ENCODE results near the gene CHST2.

Gene CHST2

GRCh38 chr3:143127801-143128200 lies 8.2 kb downstream of the CHST2 start:
- Histone ChIP-seq H3K9me3 (ENCODE audit: low read length) (no peaks in the 10 kb centered on the region), H2AFZ (ENCODE audit: low read depth, low read length) (no peak overlapping the region), H3K4me3 (ENCODE audit: low read length) (no peak overlapping the region), H3K4me1 (ENCODE audit: insufficient read depth, low read length) (peaks cover 25% of the 10 kb centered on the region), H3K27me3 (ENCODE audit: insufficient read depth, low read length) (no peaks in the 10 kb centered on the region), H3K36me3 (ENCODE audit: insufficient read depth, low read length) (no peaks in the 10 kb centered on the region)

- H3K36me3 ChIP-seq (ENCODE audit: insufficient read depth, low read length) = no peaks in the 10 kb centered on the region
- peaks cover 23% of the 10 kb centered on the region for H3K4me1 ChIP-seq (ENCODE audit: insufficient read depth, low read length)
- no peaks in the 10 kb centered on the region for H3K27me3 ChIP-seq (ENCODE audit: insufficient read depth, low read length)
- H2AFZ ChIP-seq (ENCODE audit: low read depth, low read length) = no peak overlapping the region
- no peaks in the 10 kb centered on the region for H3K9me3 ChIP-seq (ENCODE audit: low read length)
- no peak overlapping the region for H3K4me3 ChIP-seq (ENCODE audit: low read length)
These were observed 8.8 kb downstream of the CHST2 start for GRCh38 chr3:143128227-143128955.

- Histone ChIP-seq H3K9me3 (ENCODE audit: low read length) (no peaks in the 10 kb centered on the region), H3K4me1 (ENCODE audit: insufficient read depth, low read length) (peaks cover 6% of the 10 kb centered on the region), H3K27me3 (ENCODE audit: insufficient read depth, low read length) (no peaks in the 10 kb centered on the region), H3K4me3 (ENCODE audit: low read length) (no peak overlapping the region), H2AFZ (ENCODE audit: low read depth, low read length) (no peak overlapping the region), H3K36me3 (ENCODE audit: insufficient read depth, low read length) (no peaks in the 10 kb centered on the region)
These were observed 12.8 kb downstream of the CHST2 start for GRCh38 chr3:143132246-143132980.

GRCh38 chr3:143134471-143134870 lies 14.9 kb downstream of the CHST2 start:
- Histone ChIP-seq H2AFZ (ENCODE audit: low read depth, low read length) (no peak overlapping the region), H3K27me3 (ENCODE audit: insufficient read depth, low read length) (no peaks in the 10 kb centered on the region), H3K9me3 (ENCODE audit: low read length) (no peaks in the 10 kb centered on the region), H3K4me3 (ENCODE audit: low read length) (no peak overlapping the region), H3K36me3 (ENCODE audit: insufficient read depth, low read length) (no peaks in the 10 kb centered on the region), H3K4me1 (ENCODE audit: insufficient read depth, low read length) (peaks cover 3% of the 10 kb centered on the region)

- no peaks in the 10 kb centered on the region for H3K36me3 ChIP-seq (ENCODE audit: insufficient read depth, low read length)
- H3K27me3 ChIP-seq (ENCODE audit: insufficient read depth, low read length) = no peaks in the 10 kb centered on the region
- peaks cover 3% of the 10 kb centered on the region for H3K4me1 ChIP-seq (ENCODE audit: insufficient read depth, low read length)
- H3K4me3 ChIP-seq (ENCODE audit: low read length) = no peak overlapping the region
- H2AFZ ChIP-seq (ENCODE audit: low read depth, low read length) = no peak overlapping the region
- H3K9me3 ChIP-seq (ENCODE audit: low read length) = no peaks in the 10 kb centered on the region
These were observed 15.6 kb downstream of the CHST2 start for GRCh38 chr3:143135150-143135549.

- Histone ChIP-seq H3K36me3 (ENCODE audit: insufficient read depth, low read length) (no peaks in the 10 kb centered on the region), H3K9me3 (ENCODE audit: low read length) (no peaks in the 10 kb centered on the region)
These were observed 18.0 kb downstream of the CHST2 start for GRCh38 chr3:143137435-143138036.

GRCh38 chr3:143138953-143139352 lies 19.4 kb downstream of the CHST2 start:
- Histone ChIP-seq H2AFZ (ENCODE audit: low read depth, low read length) (no peak overlapping the region), H3K9me3 (ENCODE audit: low read length) (no peaks in the 10 kb centered on the region), H3K36me3 (ENCODE audit: insufficient read depth, low read length) (no peaks in the 10 kb centered on the region), H3K4me1 (ENCODE audit: insufficient read depth, low read length) (peaks cover 3% of the 10 kb centered on the region), H3K27me3 (ENCODE audit: insufficient read depth, low read length) (no peaks in the 10 kb centered on the region), H3K4me3 (ENCODE audit: low read length) (no peak overlapping the region)

More at GRCh38 chr3:143137435-143138036, 18.0 kb downstream of the CHST2 start:
- Histone ChIP-seq H2AFZ (ENCODE audit: low read depth, low read length) (no peak overlapping the region), H3K4me1 (ENCODE audit: insufficient read depth, low read length) (peaks cover 3% of the 10 kb centered on the region), H3K4me3 (ENCODE audit: low read length) (no peak overlapping the region), H3K27me3 (ENCODE audit: insufficient read depth, low read length) (no peaks in the 10 kb centered on the region)

- Histone ChIP-seq H3K4me1 (ENCODE audit: insufficient read depth, low read length) (peaks cover 3% of the 10 kb centered on the region), H2AFZ (ENCODE audit: low read depth, low read length) (no peak overlapping the region), H3K27me3 (ENCODE audit: insufficient read depth, low read length) (no peaks in the 10 kb centered on the region), H3K9me3 (ENCODE audit: low read length) (no peaks in the 10 kb centered on the region), H3K36me3 (ENCODE audit: insufficient read depth, low read length) (no peaks in the 10 kb centered on the region), H3K4me3 (ENCODE audit: low read length) (no peak overlapping the region)
These were observed 20.2 kb downstream of the CHST2 start for GRCh38 chr3:143139762-143140161.

GRCh38 chr3:143140550-143140949 lies 21.0 kb downstream of the CHST2 start:
- no peaks in the 10 kb centered on the region for H3K4me1 ChIP-seq (ENCODE audit: insufficient read depth, low read length)
- H3K36me3 ChIP-seq (ENCODE audit: insufficient read depth, low read length) = no peaks in the 10 kb centered on the region
- no peak overlapping the region for H3K4me3 ChIP-seq (ENCODE audit: low read length)
- H2AFZ ChIP-seq (ENCODE audit: low read depth, low read length) = no peak overlapping the region
- H3K9me3 ChIP-seq (ENCODE audit: low read length) = no peaks in the 10 kb centered on the region
- no peaks in the 10 kb centered on the region for H3K27me3 ChIP-seq (ENCODE audit: insufficient read depth, low read length)

- Histone ChIP-seq H3K27me3 (ENCODE audit: insufficient read depth, low read length) (no peaks in the 10 kb centered on the region), H3K36me3 (ENCODE audit: insufficient read depth, low read length) (no peaks in the 10 kb centered on the region), H3K4me1 (ENCODE audit: insufficient read depth, low read length) (no peaks in the 10 kb centered on the region), H3K4me3 (ENCODE audit: low read length) (no peak overlapping the region), H3K9me3 (ENCODE audit: low read length) (no peaks in the 10 kb centered on the region), H2AFZ (ENCODE audit: low read depth, low read length) (no peak overlapping the region)
These were observed 22.8 kb downstream of the CHST2 start for GRCh38 chr3:143142354-143142753.

GRCh38 chr3:143145906-143146305 lies 26.3 kb downstream of the CHST2 start:
- Histone ChIP-seq H3K9me3 (ENCODE audit: low read length) (no peaks in the 10 kb centered on the region), H3K4me3 (ENCODE audit: low read length) (no peak overlapping the region), H3K36me3 (ENCODE audit: insufficient read depth, low read length) (no peaks in the 10 kb centered on the region), H3K27me3 (ENCODE audit: insufficient read depth, low read length) (no peaks in the 10 kb centered on the region), H2AFZ (ENCODE audit: low read depth, low read length) (no peak overlapping the region), H3K4me1 (ENCODE audit: insufficient read depth, low read length) (no peaks in the 10 kb centered on the region)

GRCh38 chr3:143146486-143147274 lies 27.1 kb downstream of the CHST2 start:
- Histone ChIP-seq H3K27me3 (ENCODE audit: insufficient read depth, low read length) (no peaks in the 10 kb centered on the region), H3K36me3 (ENCODE audit: insufficient read depth, low read length) (no peaks in the 10 kb centered on the region)

GRCh38 chr3:143147707-143148106 lies 28.1 kb downstream of the CHST2 start:
- H3K9me3 ChIP-seq (ENCODE audit: low read length) = no peaks in the 10 kb centered on the region
- no peak overlapping the region for H2AFZ ChIP-seq (ENCODE audit: low read depth, low read length)
- H3K4me3 ChIP-seq (ENCODE audit: low read length) = no peak overlapping the region
- H3K4me1 ChIP-seq (ENCODE audit: insufficient read depth, low read length) = no peaks in the 10 kb centered on the region
- H3K27me3 ChIP-seq (ENCODE audit: insufficient read depth, low read length) = no peaks in the 10 kb centered on the region
- no peaks in the 10 kb centered on the region for H3K36me3 ChIP-seq (ENCODE audit: insufficient read depth, low read length)

More at GRCh38 chr3:143146486-143147274, 27.1 kb downstream of the CHST2 start:
- Histone ChIP-seq H3K4me3 (ENCODE audit: low read length) (no peak overlapping the region), H3K9me3 (ENCODE audit: low read length) (no peaks in the 10 kb centered on the region), H3K4me1 (ENCODE audit: insufficient read depth, low read length) (no peaks in the 10 kb centered on the region), H2AFZ (ENCODE audit: low read depth, low read length) (no peak overlapping the region)
